Smooth muscle cell (in vitro differentiated cells): Measurements from ENCODE around the gene ATG4B. TPM values are rescaled to one million over a fixed set of nuclear protein-coding genes. Genes with fewer than 3 reads are reported as not detected.

Source experiments
- DNase-seq: peaks from one replicate; lab custom pipeline; 2025; ENCODE audit not compliant: unreplicated experiment; lab: John Stamatoyannopoulos, UW
- H2AFZ ChIP-seq: fragments of 200-600 bp; sonication (generic); 2 replicates; pipeline ENCODE4 v1.6.0; 2016; ENCODE audit warnings: antibody characterized with exemption, low read depth, mild to moderate bottlenecking
- H3F3A ChIP-seq: fragments of 200-600 bp; sonication (generic); 2 replicates; pipeline ENCODE4 v1.6.0; 2017; ENCODE audit warnings: antibody characterized with exemption, low read depth
- H3K27ac ChIP-seq: fragments of 200-600 bp; sonication (generic); 2 replicates; pipeline ENCODE4 v1.5.1; 2016; ENCODE audit warnings: low read depth, mild to moderate bottlenecking
- H3K27me3 ChIP-seq: fragments of 200-600 bp; sonication (generic); 2 replicates; pipeline ENCODE4 v1.6.1; 2016; ENCODE audit warnings: low read depth, mild to moderate bottlenecking
- H3K36me3 ChIP-seq: fragments of 200-600 bp; sonication (generic); 2 replicates; pipeline ENCODE4 v1.5.1; 2016; ENCODE audit warnings: low read depth
- H3K4me1 ChIP-seq: fragments of 200-600 bp; sonication (generic); 2 replicates; pipeline ENCODE4 v1.5.1; 2016; ENCODE audit warnings: low read depth
- H3K4me2 ChIP-seq: fragments of 200-600 bp; sonication (generic); 2 replicates; pipeline ENCODE4 v1.6.0; 2016; ENCODE audit warnings: mild to moderate bottlenecking
- H3K4me3 ChIP-seq: fragments of 200-600 bp; sonication (generic); 2 replicates; pipeline ENCODE4 v1.5.1; 2016; ENCODE audit warnings: mild to moderate bottlenecking
- H3K79me2 ChIP-seq: fragments of 200-600 bp; sonication (generic); 2 replicates; pipeline ENCODE4 v1.6.0; 2016; ENCODE audit warnings: low read depth, mild to moderate bottlenecking
- H3K9ac ChIP-seq: fragments of 200-600 bp; sonication (generic); 2 replicates; pipeline ENCODE4 v1.6.0; 2016; ENCODE audit warnings: low read depth
- H3K9me3 ChIP-seq: fragments of 200-600 bp; sonication (generic); replicated peaks from 2 replicates; pipeline ENCODE4 v1.5.1; 2016; ENCODE audit warnings: low read depth
- H4K20me1 ChIP-seq: fragments of 200-600 bp; sonication (generic); 2 replicates; pipeline ENCODE4 v1.6.0; 2016; ENCODE audit warnings: low read depth
- WGBS: methylation state at CpG from one replicate; pipeline ENCODE4 v1.1.7; 2016; ENCODE audit warnings: low lambda C conversion rate; 5-methylcytosine and 5-hydroxymethylcytosine counted together
- polyA plus RNA-seq: library from polyadenylated mRNA; unstranded; fragments of >200 nt; fragmentation: Nextera tagmentation; extraction: Ambion mirVana; gene quantifications from 2 replicates; pipeline ENCODE4 v1.2.1, GENCODE V29; 2016
- total RNA-seq: library from RNA; depleted of rRNA; stranded (reverse); fragments of >200 nt; gene quantifications from 2 replicates; pipeline ENCODE4 v1.2.3, GENCODE V29; 2014
- TF ChIP-seq, protein P1 (sequence below): fragments of 200-600 bp; sonication (generic); IDR thresholded peaks from 2 replicates; pipeline ENCODE4 v1.5.1; 2017; ENCODE audit warnings: borderline replicate concordance, mild to moderate bottlenecking, antibody characterized with exemption; ENCODE audit not compliant: insufficient read depth, poor library complexity, severe bottlenecking

The ATG4B gene
- total and polyA plus RNA-seq, 2 experiments from 2014 or later: 70.3 to 91.3 TPM

DNA sequence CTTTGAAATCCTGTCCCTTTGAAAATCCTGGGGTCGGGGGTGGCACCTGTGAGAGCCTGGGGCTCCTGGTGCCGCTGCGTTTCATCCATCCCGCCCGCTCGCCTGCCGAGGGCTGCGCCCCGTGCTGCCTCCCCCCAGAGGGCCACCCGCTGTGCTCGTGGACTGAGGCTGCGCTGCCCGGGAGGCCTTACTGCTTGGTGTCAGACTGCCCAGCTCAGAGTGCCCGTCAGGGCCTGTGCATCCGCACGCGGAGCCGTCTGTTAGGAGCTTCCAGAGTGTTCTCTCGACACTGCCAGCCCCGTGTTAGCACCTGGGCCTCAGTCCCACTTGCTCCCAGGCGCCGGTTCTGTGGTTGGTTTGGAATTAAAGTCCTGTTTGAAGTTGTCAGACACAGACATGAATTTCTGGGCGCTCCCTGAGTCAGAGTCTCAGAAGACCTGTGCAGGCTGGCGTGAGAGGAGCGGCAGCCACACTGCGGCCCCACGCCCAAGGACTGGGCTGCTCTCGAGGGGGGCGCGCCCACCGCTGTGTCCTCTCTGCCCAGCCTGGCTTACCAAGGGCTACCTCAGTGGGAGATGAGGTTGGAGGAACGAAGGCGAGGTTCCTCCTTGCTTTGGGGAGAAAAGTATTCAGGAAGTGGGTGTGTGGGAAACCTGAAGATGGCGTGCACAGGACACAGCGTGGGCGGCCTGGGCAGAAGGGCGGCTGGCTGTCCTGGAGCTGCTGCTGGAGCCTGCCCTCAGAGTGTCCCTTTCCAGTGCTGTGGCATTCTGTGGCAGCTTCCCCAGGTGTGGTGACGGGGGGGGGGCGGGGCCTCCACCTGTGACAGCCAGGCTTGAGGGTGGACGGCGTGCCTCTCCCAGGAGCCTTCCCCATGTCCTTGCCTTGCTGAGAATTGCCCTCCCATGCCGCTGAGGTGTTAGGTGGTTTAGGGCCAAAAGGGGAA is 35.0 kb downstream of the ATG4B start:
- WGBS: 98% methylated on average over 40 of the region's 42 CpGs
- Histone ChIP-seq H2AFZ (no peak overlapping the region), H3K4me1 (no peaks in the 10 kb centered on the region), H3K79me2 (no peaks in the 10 kb centered on the region), H3K27me3 (no peaks in the 10 kb centered on the region), H3K36me3 (no peaks in the 10 kb centered on the region), H3F3A (peaks cover 8% of the 10 kb centered on the region), H3K9me3 (no peaks in the 10 kb centered on the region), H3K9ac (no peak overlapping the region), H3K4me3 (no peak overlapping the region), H4K20me1 (no peaks in the 10 kb centered on the region), H3K4me2 (no peak overlapping the region), H3K27ac (no peak overlapping the region)
- TF ChIP-seq, protein P1, sequence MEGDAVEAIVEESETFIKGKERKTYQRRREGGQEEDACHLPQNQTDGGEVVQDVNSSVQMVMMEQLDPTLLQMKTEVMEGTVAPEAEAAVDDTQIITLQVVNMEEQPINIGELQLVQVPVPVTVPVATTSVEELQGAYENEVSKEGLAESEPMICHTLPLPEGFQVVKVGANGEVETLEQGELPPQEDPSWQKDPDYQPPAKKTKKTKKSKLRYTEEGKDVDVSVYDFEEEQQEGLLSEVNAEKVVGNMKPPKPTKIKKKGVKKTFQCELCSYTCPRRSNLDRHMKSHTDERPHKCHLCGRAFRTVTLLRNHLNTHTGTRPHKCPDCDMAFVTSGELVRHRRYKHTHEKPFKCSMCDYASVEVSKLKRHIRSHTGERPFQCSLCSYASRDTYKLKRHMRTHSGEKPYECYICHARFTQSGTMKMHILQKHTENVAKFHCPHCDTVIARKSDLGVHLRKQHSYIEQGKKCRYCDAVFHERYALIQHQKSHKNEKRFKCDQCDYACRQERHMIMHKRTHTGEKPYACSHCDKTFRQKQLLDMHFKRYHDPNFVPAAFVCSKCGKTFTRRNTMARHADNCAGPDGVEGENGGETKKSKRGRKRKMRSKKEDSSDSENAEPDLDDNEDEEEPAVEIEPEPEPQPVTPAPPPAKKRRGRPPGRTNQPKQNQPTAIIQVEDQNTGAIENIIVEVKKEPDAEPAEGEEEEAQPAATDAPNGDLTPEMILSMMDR: no peak
- no peak for DNase-seq

DNA sequence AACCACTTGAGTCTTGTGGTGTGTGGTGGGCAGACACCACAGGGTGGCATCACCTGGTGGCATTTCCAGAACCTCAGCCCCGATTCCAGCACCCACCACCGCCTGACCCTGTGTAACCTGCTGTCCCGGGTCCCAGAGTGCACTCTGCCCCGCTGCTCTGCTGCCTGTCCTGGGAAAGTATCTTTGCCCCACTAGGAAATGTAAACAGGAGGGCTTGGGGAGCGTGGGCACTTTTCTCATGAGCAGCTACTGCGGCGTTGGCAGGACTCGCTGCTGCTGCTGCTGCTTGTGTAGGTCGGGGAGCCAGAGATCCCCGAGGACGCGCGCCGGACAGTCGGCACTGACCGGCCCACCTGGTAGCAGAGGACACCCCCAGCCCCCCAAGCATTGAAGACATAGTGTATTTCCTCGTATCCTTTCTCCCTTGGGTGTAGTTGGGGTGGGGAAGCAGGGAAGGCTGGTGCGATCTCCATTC is 35.7 kb downstream of the ATG4B start:
- WGBS: 93% methylated on average over 18 of the region's 18 CpGs
- Histone ChIP-seq H3K79me2 (no peaks in the 10 kb centered on the region), H3K4me2 (no peak overlapping the region), H3K4me3 (no peak overlapping the region), H3K27ac (no peak overlapping the region), H4K20me1 (no peaks in the 10 kb centered on the region), H2AFZ (no peak overlapping the region), H3K4me1 (no peaks in the 10 kb centered on the region), H3K9ac (no peak overlapping the region), H3K9me3 (no peaks in the 10 kb centered on the region), H3K27me3 (no peaks in the 10 kb centered on the region), H3K36me3 (no peaks in the 10 kb centered on the region), H3F3A (peaks cover 8% of the 10 kb centered on the region)
- TF ChIP-seq, protein P1: no peak
- no peak for DNase-seq

DNA sequence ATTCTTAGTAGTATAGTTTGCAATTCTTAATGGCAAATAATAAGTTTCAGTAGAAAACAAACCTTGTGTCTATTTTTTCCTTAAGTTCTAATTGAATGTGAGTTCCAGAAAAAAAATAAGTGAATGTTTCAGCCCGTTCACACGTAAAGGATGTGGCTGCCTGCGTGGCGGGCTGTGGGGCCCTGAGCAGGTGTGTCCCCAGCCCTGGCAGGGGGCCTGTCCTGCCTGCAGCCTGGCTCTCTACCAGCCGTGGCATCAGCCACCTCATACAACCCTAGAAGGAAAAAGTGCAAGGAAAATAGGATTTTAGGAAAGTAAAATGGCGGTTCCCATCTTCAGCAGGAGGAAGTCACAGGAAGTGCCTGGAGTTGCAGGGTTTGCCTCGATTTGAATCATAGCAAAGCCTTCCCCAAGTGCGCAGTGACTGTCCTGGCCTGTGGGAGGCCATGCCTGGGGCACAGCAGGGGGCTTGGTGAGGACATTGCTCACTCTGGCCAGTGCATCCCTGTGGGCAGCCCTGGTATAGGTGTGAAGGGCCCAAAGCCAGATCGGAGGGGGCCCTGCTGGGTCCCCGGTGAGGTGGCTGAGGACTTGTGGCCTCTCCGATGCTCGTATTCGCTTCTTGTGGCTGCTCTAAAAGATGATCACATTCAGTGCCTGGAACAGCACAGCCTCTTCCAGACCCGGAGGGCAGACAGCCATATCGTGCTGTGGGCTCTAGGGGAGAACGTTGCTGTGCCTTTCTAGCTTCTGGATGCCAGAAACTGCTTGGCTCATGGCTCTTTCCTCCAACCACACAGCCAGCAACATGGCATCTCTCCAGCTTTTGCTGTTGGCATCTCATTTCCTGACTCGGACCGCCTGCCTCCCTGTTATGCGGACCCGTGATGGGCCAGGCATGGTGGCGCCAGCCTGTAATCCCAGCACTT is 36.6 kb downstream of the ATG4B start:
- Histone ChIP-seq H3F3A (peaks cover 8% of the 10 kb centered on the region), H3K36me3 (no peaks in the 10 kb centered on the region), H3K9ac (no peak overlapping the region), H3K9me3 (no peaks in the 10 kb centered on the region), H4K20me1 (no peaks in the 10 kb centered on the region), H3K4me3 (no peak overlapping the region), H3K4me2 (no peak overlapping the region), H3K27ac (no peak overlapping the region), H3K4me1 (no peaks in the 10 kb centered on the region), H2AFZ (no peak overlapping the region), H3K79me2 (no peaks in the 10 kb centered on the region), H3K27me3 (no peaks in the 10 kb centered on the region)
- WGBS: 95% methylated on average over 21 of the region's 21 CpGs
- TF ChIP-seq, protein P1: no peak
- no peak for DNase-seq
